H9 (cell line): ENCODE data around the gene NPB. TPM values are rescaled to one million over a fixed set of nuclear protein-coding genes. Genes with fewer than 3 reads are reported as not detected.

Experiments
- DNase-seq: peaks from one replicate; pipeline ENCODE4 v3.0.0-alpha.2; 2017
- H2AFZ ChIP-seq: one replicate; pipeline ENCODE4 v1.6.1; 2013; ENCODE audit warnings: mild to moderate bottlenecking, low read length, control low read depth, moderate library complexity
- H2AK5ac ChIP-seq: 2 replicates; pipeline ENCODE4 v1.6.1; 2013; ENCODE audit warnings: low read length, control low read depth, mixed read lengths; ENCODE audit not compliant: insufficient read length
- H2BK120ac ChIP-seq: one replicate; pipeline ENCODE4 v1.6.1; 2013; ENCODE audit warnings: low read depth, mild to moderate bottlenecking, low read length, control low read depth, inconsistent platforms; ENCODE audit not compliant: poor library complexity, severe bottlenecking
- H2BK12ac ChIP-seq: 2 replicates; pipeline ENCODE4 v1.6.1; 2013; ENCODE audit warnings: low read length, control low read depth, mixed read lengths, low read depth; ENCODE audit not compliant: insufficient read length
- H2BK15ac ChIP-seq: 2 replicates; pipeline ENCODE4 v1.6.1; 2013; ENCODE audit warnings: low read depth, low read length, control low read depth
- H2BK20ac ChIP-seq: one replicate; pipeline ENCODE4 v1.6.1; 2013; ENCODE audit warnings: low read depth, mild to moderate bottlenecking, low read length, control low read depth, inconsistent platforms; ENCODE audit not compliant: poor library complexity, severe bottlenecking
- H2BK5ac ChIP-seq: 2 replicates; pipeline ENCODE4 v1.6.1; 2013; ENCODE audit warnings: low read length, control low read depth, mixed read lengths; ENCODE audit not compliant: insufficient read length
- H3K14ac ChIP-seq: 2 replicates; pipeline ENCODE4 v1.6.1; 2013; ENCODE audit warnings: low read length, control low read depth; ENCODE audit not compliant: insufficient read depth
- H3K18ac ChIP-seq: 2 replicates; pipeline ENCODE4 v1.6.1; 2013; ENCODE audit warnings: low read depth, mild to moderate bottlenecking, mixed read lengths, low read length, control low read depth; ENCODE audit not compliant: insufficient read length
- H3K23ac ChIP-seq: 2 replicates; pipeline ENCODE4 v1.6.1; 2013; ENCODE audit warnings: low read length, control low read depth, mixed read lengths, low read depth; ENCODE audit not compliant: insufficient read length
- H3K23me2 ChIP-seq: 2 replicates; pipeline ENCODE4 v1.6.1; 2013; ENCODE audit warnings: low read depth, mild to moderate bottlenecking, mixed read lengths, low read length, control low read depth; ENCODE audit not compliant: insufficient read length, poor library complexity, severe bottlenecking
- H3K27ac ChIP-seq: 2 replicates; pipeline ENCODE4 v1.5.1; 2013; ENCODE audit warnings: low read length, control low read depth, mixed read lengths, low read depth; ENCODE audit not compliant: insufficient read length
- H3K27me3 ChIP-seq: 2 replicates; pipeline ENCODE4 v1.6.1; 2013; ENCODE audit warnings: low read length, control low read depth, inconsistent platforms; ENCODE audit not compliant: insufficient read depth
- H3K4ac ChIP-seq: 2 replicates; pipeline ENCODE4 v1.6.1; 2013; ENCODE audit warnings: low read depth, mild to moderate bottlenecking, control low read depth, inconsistent platforms, low read length, moderate library complexity
- H3K4me1 ChIP-seq: 2 replicates; pipeline ENCODE4 v1.6.1; 2013; ENCODE audit warnings: low read length, control low read depth, inconsistent platforms; ENCODE audit not compliant: insufficient read depth
- H3K4me2 ChIP-seq: 2 replicates; pipeline ENCODE4 v1.6.1; 2013; ENCODE audit warnings: low read length, control low read depth, mixed read lengths; ENCODE audit not compliant: insufficient read length, insufficient read depth
- H3K56ac ChIP-seq: 2 replicates; pipeline ENCODE4 v1.6.1; 2013; ENCODE audit warnings: low read depth, mild to moderate bottlenecking, mixed read lengths, low read length, control low read depth; ENCODE audit not compliant: insufficient read length
- H3K79me1 ChIP-seq: 2 replicates; pipeline ENCODE4 v1.6.1; 2013; ENCODE audit warnings: low read depth, mild to moderate bottlenecking, moderate library complexity, low read length, control low read depth, inconsistent platforms; ENCODE audit not compliant: insufficient read depth, poor library complexity, severe bottlenecking
- H3K79me2 ChIP-seq: 2 replicates; pipeline ENCODE4 v1.6.1; 2013; ENCODE audit warnings: low read length, control low read depth, inconsistent platforms; ENCODE audit not compliant: insufficient read depth
- H3K9ac ChIP-seq: 2 replicates; pipeline ENCODE4 v1.6.1; 2013; ENCODE audit warnings: low read length, control low read depth, mixed read lengths; ENCODE audit not compliant: insufficient read length; ENCODE audit errors: extremely low read depth
- H3K9me3 ChIP-seq: one replicate; pipeline ENCODE4 v1.6.1; 2013; ENCODE audit warnings: low read depth, low read length, inconsistent platforms; ENCODE audit not compliant: control insufficient read depth
- H3T11ph ChIP-seq: one replicate; pipeline ENCODE4 v1.6.1; 2013; ENCODE audit warnings: mild to moderate bottlenecking, low read length, control low read depth, inconsistent platforms
- H4K20me1 ChIP-seq: one replicate; pipeline ENCODE4 v1.6.1; 2013; ENCODE audit not compliant: control insufficient read depth, insufficient read length, insufficient read depth
- H4K5ac ChIP-seq: 2 replicates; pipeline ENCODE4 v1.6.1; 2013; ENCODE audit warnings: low read depth, mild to moderate bottlenecking, mixed read lengths, low read length, control low read depth; ENCODE audit not compliant: insufficient read length
- H4K8ac ChIP-seq: replicated peaks from 2 replicates; pipeline ENCODE4 v1.6.1; 2013; ENCODE audit warnings: low read length, control low read depth, mixed read lengths, low read depth; ENCODE audit not compliant: insufficient read length
- H4K91ac ChIP-seq: 2 replicates; pipeline ENCODE4 v1.6.1; 2013; ENCODE audit warnings: low read depth, mild to moderate bottlenecking, moderate library complexity, mixed read lengths, low read length, control low read depth; ENCODE audit not compliant: insufficient read length
- H3K27ac Mint-ChIP-seq, 3 experiments: 2 replicates in 2 of 3; 3 replicates in 1 of 3; pipeline ENCODE4 v1.8.0; 2020 to 2021; ENCODE audit warnings: mixed read lengths in 3 of 3, mild to moderate bottlenecking in 1 of 3, moderate library complexity in 1 of 3
- H3K27me3 Mint-ChIP-seq: 2 replicates; pipeline ENCODE4 v1.8.0; 2021; ENCODE audit warnings: low read depth, mild to moderate bottlenecking, moderate library complexity, mixed read lengths
- H3K36me3 Mint-ChIP-seq, 3 experiments: 2 replicates in 2 of 3; 3 replicates in 1 of 3; pipeline ENCODE4 v1.8.0; 2020 to 2021; ENCODE audit warnings: low read depth in 3 of 3, mixed read lengths in 3 of 3; ENCODE audit not compliant: insufficient read depth in 1 of 3
- H3K4me1 Mint-ChIP-seq, 2 experiments: 2 replicates each; pipeline ENCODE4 v1.8.0; 2020; ENCODE audit warnings: mixed read lengths in 2 of 2
- H3K4me3 Mint-ChIP-seq, 2 experiments: 2 replicates in 1 of 2; 3 replicates in 1 of 2; pipeline ENCODE4 v1.8.0; 2020 to 2021; ENCODE audit warnings: mild to moderate bottlenecking in 2 of 2, mixed read lengths in 2 of 2, moderate library complexity in 1 of 2
- H3K9me3 Mint-ChIP-seq, 2 experiments: 2 replicates in 1 of 2; 3 replicates in 1 of 2; pipeline ENCODE4 v1.8.0; 2020; ENCODE audit warnings: mild to moderate bottlenecking in 2 of 2, mixed read lengths in 2 of 2, moderate library complexity in 1 of 2
- CTCF ChIP-seq: fragments of 200-600 bp; sonication (generic); conservative IDR thresholded peaks from 3 replicates; pipeline ENCODE4 v1.8.0; 2021; ENCODE audit warnings: antibody characterized with exemption, mild to moderate bottlenecking
- WGBS: extraction: QIAGEN DNeasy Blood & Tissue Kit; methylation state at CpG from one replicate; pipeline ENCODE4 v1.1.7; 2013; ENCODE audit warnings: missing lambda C conversion rate, low lambda C conversion rate, mixed read lengths; ENCODE audit not compliant: insufficient read length; ENCODE audit errors: extremely low coverage; 5-methylcytosine and 5-hydroxymethylcytosine counted together
- total RNA-seq: library from RNA; stranded (reverse); gene quantifications from 2 replicates; pipeline ENCODE4 v1.2.1, GENCODE V29; 2021

Gene NPB
- total RNA-seq, 1 experiment from 2014 or later: 2.1 TPM

DNA sequence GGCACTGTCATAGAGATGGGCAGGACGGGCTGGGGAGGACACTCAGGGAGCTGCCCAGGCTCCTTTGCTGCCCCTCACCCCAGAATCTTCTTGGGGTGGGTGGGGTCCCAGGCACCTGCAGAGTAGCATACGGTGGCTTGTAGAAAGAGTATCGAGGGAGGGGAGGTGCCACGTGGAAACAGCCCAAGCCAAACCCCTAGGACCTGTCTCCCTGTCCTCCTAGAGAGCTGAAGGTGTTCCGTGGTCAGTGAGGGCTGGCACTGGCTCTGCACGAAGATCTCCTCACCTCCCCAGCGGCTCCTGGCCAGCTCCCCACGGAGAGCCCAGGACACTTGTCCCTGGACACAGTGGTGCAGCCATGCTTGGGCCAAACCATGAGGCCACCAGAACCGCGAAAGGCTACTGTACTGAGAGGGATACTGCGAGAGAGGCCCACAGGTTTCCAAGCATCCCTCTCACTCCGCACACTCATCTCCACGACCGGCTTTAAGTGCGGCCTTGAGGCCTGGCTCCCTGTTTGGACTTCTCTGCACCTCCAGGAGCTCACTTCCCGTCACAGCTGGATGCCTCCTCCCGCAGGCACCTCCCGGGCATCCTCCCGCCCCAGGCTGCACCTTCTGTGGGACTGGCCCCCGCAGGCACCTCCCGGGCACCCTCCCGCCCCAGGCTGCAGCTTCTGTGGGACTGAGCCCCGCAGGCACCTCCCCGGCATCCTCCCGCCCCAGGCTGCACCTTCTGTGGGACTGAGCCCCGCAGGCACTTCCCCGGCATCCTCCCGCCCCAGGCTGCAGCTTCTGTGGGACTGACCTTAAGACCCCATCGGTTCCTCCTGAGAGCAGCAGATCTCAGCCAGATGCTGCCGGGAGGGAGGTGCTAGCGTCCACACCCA lies 27.5 kb downstream of the NPB start:
- Histone ChIP-seq H2AFZ (no peak overlapping the region), H3K4me1 (peaks cover 3% of the 10 kb centered on the region; the same call in 1 of the 2 replicates), H2BK20ac (no peak overlapping the region), H3K56ac (no peak overlapping the region), H3K79me1 (no peaks in the 10 kb centered on the region), H4K8ac (no peak overlapping the region), H3K27ac (no peak overlapping the region), H2BK120ac (no peak overlapping the region), H3K18ac (no peak overlapping the region), H2BK15ac (no peak overlapping the region), H2AK5ac (no peak overlapping the region), H3K23me2 (peaks cover 9% of the 10 kb centered on the region), H3K23ac (no peak overlapping the region), H4K20me1 (peaks cover under 1% of the 10 kb centered on the region), H3K27me3 (no peaks in the 10 kb centered on the region; the same call in 1 of the 2 replicates), H3T11ph (no peak overlapping the region), H3K14ac (no peak overlapping the region), H4K91ac (no peak overlapping the region), H3K4me2 (no peak overlapping the region), H2BK12ac (no peak overlapping the region), H3K4ac (no peak overlapping the region), H3K9ac (no peak overlapping the region), H2BK5ac (no peak overlapping the region), H3K9me3 (no peaks in the 10 kb centered on the region), H3K79me2 (peaks cover 14% of the 10 kb centered on the region; the same call in 1 of the 2 replicates), H4K5ac (no peak overlapping the region)
- no peak for TF ChIP-seq CTCF
- H3K9me3 Mint-ChIP-seq: no peaks in the 10 kb centered on the region
- WGBS: no CpG with 5 or more reads among the region's 31 CpGs
- H3K27me3 Mint-ChIP-seq: peaks cover 20% of the 10 kb centered on the region
- H3K27ac Mint-ChIP-seq: no peak overlapping the region
- H3K4me1 Mint-ChIP-seq: peaks cover 18 to 23% of the 10 kb centered on the region in 2 experiments
- no peak for DNase-seq
- peaks cover 0 to 16% (median 15%) of the 10 kb centered on the region in 3 experiments; a peak in 6 of 7 replicates for H3K36me3 Mint-ChIP-seq
- peak overlapping the region; percentile 50 to 77 for H3K4me3 Mint-ChIP-seq
